ENCODE measurements around the gene C3orf49.

- TF ChIP-seq CTCF (conservative IDR thresholded peaks at IDR 0.05; ENCODE audit: low read depth, low read length) (no peak), EZH2 (IDR thresholded peaks at IDR 0.05; ENCODE audit: low read length, unreplicated experiment) (no peak)
Observed at GRCh38 chr3:63891518-63891917, 72.4 kb downstream of the C3orf49 start.

Measured in PC-3 (cell line).